Sciatic nerve (tissue), 2 donors: ENCODE data around the gene LRPAP1. TPM values are rescaled to one million over a fixed set of nuclear protein-coding genes. Genes with fewer than 3 reads are reported as not detected.

Experiments
- ATAC-seq: fragments of 200-7000 bp; cut with Tn5 transposase; one replicate; pipeline ENCODE4 v1.9.1; 2020; ENCODE audit warnings: mild to moderate bottlenecking, moderate library complexity
- DNase-seq: peaks from one replicate; pipeline ENCODE4 v3.0.0-alpha.2; 2020; ENCODE audit warnings: low spot score
- intact Hi-C: fragments of 100-400 bp; cut with DNase I; formaldehyde crosslinking; loops from one replicate; pipeline ENCODE4 v1.14.2; 2022
- total RNA-seq: library from RNA; stranded (reverse); fragmentation: NEBNext Ultra II Directional; extraction: Animal tissue kit (Norgen Biotek cat#: 25700); gene quantifications from one replicate; pipeline ENCODE4 v1.2.1, GENCODE V29; 2021
- donor health status: DM: no; HTN: no; CAD: no.
- donor health status: DM: no; HTN: no; CAD: no.

Gene LRPAP1
- total RNA-seq, 1 donor from 2014 or later: 105 TPM

- intact Hi-C loops: no loop called here
- DNase-seq (peak; percentile 84), ATAC-seq (peak; percentile 68)
Measured at GRCh38 chr4:3480528-3481112, 51.6 kb downstream of the LRPAP1 start.

- intact Hi-C loops: no loop called here
- ATAC-seq (peak; percentile 16), DNase-seq (no peak)
Measured at GRCh38 chr4:3479358-3480101, 52.7 kb downstream of the LRPAP1 start.

GRCh38 chr4:3478446-3479357, 53.5 kb downstream of the LRPAP1 start:
- DNase-seq (no peak), ATAC-seq (no peak)
- intact Hi-C loops: no loop called here

GRCh38 chr4:3477750-3478430, 54.3 kb downstream of the LRPAP1 start:
- no peak for ATAC-seq
- DNase-seq: no peak
- intact Hi-C loops: no loop called here

- DNase-seq (no peak), ATAC-seq (no peak)
- intact Hi-C loops: no loop called here
Measured at GRCh38 chr4:3476936-3477749, 55.1 kb downstream of the LRPAP1 start.

- DNase-seq (no peak), ATAC-seq (no peak)
- intact Hi-C loops: no loop called here
Measured at GRCh38 chr4:3476341-3476747, 55.9 kb downstream of the LRPAP1 start.

- intact Hi-C loops: no loop called here
- no peak for DNase-seq
- ATAC-seq: no peak
Measured at GRCh38 chr4:3475713-3476260, 56.4 kb downstream of the LRPAP1 start.

- DNase-seq (no peak), ATAC-seq (no peak)
- intact Hi-C loops: no loop called here
Measured at GRCh38 chr4:3475041-3475712, 57.0 kb downstream of the LRPAP1 start.

- DNase-seq (no peak), ATAC-seq (no peak)
- intact Hi-C loops: no loop called here
Measured at GRCh38 chr4:3473996-3474765, 58.0 kb downstream of the LRPAP1 start.

GRCh38 chr4:3473181-3473950, 58.9 kb downstream of the LRPAP1 start:
- ATAC-seq (no peak), DNase-seq (no peak)
- intact Hi-C loops: no loop called here

GRCh38 chr4:3472411-3473141, 59.6 kb downstream of the LRPAP1 start:
- no peak for ATAC-seq
- intact Hi-C loops: no loop called here
- no peak for DNase-seq

GRCh38 chr4:3471886-3472285, 60.3 kb downstream of the LRPAP1 start:
- no peak for ATAC-seq

GRCh38 chr4:3471098-3471760, 61.0 kb downstream of the LRPAP1 start:
- intact Hi-C loops: no loop called here
- ATAC-seq (no peak), DNase-seq (no peak)

More at GRCh38 chr4:3471886-3472285, 60.3 kb downstream of the LRPAP1 start:
- intact Hi-C loops: no loop called here
- DNase-seq: no peak

GRCh38 chr4:3470244-3471097, 61.8 kb downstream of the LRPAP1 start:
- no peak for ATAC-seq
- intact Hi-C loops: no loop called here
- DNase-seq: no peak
